GM21737 (cell line): ENCODE results near the gene SCAMP4.
"Not testable (repeated sequence)": the region's sequence is repeated elsewhere in the genome, so short reads cannot be mapped to it uniquely, and the experiment has no call there.

Experiments
- ATAC-seq: cut with Tn5 transposase; IDR thresholded peaks from one replicate; pipeline ENCODE4 v1.9.1; 2021; ENCODE audit warnings: mild to moderate bottlenecking, moderate library complexity; ENCODE audit not compliant: unreplicated experiment

SCAMP4 gene

DNA sequence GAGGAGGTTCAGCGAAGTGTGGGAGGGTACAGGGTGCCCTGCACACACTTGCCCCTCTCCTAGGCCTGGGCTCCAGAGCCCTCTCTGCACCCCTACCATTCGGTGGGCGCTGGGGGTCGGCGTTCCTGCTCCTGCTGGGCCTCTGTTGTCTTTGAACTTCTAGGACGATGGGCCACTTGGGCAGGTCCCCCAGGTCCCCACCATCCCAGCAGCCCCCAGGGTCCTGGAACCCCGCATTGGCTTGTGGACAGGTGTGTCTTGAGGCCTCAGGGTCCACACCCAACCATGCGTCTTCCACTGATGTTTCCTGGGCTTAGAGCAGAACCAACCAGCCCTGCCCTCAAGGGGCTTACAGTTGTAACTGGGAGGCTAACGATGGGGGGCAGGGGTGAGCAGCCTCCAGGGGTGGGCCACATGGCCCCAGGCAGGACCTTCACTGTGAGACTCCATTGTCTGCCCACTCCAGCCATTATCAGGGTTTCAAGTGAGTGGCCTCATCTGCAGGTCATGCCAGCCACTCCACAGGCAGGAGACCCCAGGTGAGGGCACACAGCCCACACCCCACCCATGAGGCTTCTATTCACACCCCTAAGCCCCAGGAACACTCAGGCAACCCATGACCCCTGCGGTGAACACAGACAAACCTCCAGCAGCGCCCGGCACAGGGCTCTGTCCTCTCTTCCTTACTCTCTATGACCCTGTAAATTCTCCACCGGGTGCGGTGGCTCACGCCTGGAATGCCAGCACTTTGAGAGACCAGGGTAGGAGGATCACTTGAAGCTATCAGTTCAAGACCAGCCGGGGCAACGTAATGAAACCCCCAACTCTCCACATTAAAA is 39.8 kb upstream of the SCAMP4 start:
- no peak for ATAC-seq

DNA sequence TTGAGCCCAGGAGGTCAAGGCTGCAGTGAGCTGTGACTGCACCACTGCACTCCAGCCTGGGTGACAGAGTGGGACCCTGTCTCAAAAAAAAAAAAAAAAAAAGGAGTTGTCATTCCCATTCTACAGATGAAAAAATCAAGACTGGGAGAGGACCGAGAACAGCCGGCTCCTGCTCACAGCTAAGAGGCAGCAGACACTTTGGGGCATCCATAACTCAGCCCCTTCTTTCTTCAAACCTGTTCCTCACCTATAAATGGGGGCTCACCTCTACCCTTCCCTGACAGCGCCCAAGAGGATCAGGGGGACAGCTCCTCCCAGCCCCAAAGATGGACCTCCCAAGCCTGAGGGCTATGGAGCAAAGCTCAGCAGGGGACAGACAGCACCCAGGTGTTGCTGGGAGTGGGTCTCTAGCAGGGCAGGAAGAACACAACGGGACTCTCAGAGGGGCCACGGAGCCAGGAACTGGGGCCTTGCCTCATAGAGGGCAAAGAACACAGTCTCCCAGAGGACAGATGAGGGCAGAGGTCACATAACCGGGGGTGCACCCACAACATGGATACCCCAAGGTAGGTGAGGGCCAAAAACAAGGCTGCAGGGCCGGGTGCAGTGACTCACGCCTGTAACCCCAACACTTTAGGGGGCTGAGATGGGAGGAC is 38.4 kb upstream of the SCAMP4 start:
- ATAC-seq = no peak

DNA sequence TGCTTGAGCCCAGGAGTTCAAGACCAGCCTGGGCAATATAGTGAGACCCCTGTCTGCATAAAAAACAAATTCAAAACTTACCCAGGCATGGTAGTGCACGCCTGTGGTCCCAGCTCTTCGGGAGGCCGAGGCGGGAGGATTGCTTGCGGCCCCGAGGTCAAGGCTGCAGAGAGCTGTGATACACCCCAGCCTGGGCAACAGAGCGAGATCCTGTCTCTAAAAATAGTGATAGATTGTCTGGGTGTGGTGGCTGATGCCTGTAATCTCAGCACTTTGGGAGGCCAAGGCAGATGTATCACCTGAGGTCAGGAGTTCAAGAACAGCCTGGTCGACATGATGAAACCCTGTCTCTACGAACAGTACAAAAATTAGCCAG is 37.9 kb upstream of the SCAMP4 start:
- no peak for ATAC-seq

DNA sequence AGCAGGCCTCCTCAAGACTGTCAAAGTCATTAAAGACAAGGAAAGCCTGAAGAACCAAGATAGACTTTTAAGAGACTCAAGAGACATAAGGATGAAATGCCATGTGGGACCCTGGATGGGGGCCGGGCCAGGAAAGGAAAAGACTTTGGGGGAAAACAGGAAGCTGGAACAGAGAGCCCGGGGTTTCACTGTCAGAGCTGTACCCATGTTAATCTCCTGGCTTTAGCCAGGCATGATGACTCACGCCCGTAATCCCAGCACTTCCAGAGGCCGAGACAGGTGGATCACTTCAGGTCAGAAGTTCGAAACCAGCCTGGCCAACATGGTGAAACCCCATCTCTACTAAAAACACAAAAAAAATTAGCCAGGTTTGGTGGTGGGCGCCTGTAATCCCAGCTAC is 36.2 kb upstream of the SCAMP4 start:
- ATAC-seq = no peak

DNA sequence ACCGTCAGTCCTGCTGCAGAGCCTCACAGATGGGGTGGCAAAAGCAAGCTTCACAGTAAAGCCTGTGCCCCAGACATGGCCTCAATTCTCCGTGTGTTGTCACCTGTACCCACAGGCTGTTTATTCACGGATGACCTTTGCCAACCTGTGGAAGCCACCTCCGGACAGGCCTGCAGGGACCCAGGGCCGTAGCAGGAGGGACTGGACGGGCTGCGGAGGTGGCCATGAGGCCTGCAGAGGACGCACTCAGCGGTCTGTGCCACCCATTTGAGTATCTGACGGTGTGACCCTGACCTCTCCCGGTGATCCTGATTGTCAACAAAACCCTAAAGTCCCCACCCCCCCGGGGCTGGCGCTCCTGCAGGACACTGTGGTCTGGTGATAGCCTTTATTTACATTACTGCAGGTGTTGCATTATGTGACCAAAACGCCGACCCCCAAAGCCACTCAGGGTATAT is 34.0 kb upstream of the SCAMP4 start:
- ATAC-seq = no peak

DNA sequence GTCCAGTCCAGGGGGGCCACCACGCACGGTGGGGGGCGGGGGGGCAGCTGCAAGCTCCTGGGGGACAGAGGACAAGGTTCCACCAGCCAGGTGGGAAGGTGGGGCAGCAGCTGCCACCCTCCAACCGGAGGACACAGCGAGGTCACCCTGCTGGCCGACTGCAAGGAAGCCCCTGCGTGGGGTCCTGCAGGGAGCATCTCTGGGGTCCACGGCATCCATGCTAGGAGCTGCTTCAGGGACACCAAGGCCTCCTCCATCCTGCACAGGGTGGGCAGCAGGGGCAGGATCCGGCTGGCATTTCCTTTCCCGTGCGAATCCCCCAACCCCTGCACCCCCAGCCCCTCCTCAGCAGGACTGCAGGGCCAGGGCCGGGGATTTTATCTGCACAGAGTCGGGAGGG is 33.6 kb upstream of the SCAMP4 start:
- no peak for ATAC-seq

DNA sequence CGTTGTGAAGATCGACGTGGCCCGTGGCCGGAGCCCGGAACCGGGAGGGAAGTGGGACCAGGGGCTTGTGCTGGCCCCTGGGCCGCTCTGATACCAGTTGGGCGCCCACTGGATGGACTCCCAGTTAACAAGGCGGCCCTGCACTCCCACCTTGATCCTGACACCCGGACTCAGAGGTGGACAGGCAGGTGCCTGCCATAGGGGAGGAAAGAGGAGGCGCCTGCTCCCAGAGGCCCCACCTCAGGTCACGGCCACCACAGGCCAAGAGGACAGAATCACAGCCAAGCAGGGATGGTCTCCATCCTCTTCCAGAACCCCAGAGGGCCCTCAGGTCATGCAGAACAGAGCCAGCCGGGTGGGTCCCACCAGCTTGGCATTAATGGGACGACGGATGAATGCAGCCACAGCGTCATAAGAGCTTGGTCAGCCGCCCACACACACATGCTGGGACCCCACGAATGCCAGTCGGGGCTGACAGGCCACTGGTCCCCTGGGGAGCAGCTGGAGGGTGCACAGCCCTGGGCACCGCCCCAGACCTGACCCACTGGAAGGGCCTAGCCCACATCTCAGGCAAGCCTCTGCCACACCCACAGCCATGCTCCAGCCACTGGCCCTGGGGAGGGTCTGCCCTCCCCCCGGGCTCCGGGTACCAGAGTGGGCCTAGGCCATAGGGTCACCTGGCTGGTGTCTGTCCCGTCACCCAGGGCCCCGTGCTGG is 32.2 kb upstream of the SCAMP4 start:
- ATAC-seq = no peak

DNA sequence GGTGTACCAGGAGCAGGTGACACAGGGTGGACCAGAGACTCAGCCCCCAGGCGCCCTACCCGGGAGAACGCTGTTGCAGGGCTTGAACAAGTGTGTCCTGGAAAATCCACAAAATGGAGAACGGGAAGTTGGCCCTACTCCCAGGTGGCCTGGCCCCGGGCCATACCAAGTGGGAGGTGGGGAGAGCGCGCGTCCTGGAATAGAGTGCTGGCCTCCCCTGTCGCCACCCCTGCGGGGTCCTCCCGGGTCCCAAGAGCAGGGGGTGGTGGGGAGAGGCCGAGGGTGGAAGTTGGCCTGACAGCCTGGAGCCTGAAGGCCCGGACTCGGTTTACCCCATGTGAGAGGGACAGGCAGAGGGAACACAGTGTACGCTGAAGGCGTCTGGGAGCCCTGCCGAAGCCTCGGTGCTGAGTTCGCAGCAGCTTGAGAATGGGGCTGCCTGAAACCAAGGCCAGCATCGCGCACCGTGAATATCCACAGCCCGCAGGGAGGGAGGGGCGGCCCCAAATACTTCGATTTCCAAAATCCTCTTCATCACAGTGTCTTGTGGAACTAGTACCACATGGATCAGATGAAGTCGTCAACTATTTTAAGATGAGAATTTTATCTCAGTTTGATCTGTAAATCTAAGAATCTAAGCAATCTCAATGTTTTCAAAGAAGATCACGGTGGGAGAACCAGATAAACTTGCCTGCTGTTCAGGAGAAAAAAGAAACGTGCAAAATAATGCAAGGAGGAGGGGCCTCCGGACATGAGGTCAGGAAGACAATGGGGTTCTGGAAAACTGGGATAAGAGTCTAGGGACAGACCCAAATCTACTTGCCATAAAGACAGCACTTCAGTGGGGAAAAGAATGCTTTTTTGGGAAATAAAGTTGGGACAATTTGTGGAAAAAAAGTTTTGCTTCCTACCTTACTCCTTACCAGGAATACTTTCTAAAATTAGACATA is 31.4 kb upstream of the SCAMP4 start:
- no peak for ATAC-seq

DNA sequence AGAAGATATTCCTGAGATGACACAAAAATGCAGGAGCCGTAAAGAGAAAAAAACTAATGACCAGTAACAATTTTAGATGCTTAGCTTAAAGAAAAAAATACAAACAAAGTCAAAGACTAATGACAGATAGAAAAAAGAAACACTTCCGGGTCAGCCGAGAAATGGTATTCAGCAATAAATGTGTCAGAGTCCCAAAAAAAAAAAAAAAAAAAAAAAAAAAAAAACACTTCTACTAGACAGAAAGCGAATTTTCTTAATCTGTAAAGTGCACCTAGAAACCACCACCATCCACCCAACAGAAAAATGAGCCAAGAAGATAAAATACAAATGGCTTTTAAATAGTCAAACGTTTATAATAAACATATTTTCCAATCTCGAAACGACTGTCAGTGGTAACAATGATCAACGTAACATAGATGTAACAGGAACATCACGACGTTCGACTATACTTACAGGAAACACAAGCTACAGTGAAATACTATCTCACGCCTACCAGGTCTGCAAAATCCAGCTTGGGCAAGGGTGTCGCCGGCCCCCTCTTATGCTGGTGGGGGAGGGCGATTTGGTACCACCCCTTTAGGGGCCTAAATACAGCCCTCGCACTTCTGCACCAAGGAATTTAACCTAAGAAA is 30.5 kb upstream of the SCAMP4 start:
- ATAC-seq = no peak

DNA sequence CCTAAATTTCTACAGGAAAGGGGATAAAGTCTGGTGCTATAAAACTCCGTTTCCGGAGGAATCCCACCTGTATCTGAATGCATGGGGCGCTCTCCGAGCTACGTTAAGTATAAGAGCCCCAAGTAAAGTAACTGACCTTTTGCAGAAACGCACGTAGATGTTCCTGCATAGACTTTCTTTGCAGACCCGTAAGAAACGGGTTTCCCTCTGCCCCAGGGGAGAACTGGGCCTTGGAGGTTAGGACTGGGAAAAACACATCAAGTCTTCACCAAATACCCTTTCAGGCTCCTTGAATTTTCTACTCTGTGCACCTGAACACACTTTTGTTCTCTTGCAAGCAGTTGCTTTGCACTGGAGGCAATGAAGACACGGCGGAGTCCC is 29.9 kb upstream of the SCAMP4 start:
- not testable (repeated sequence) for ATAC-seq

DNA sequence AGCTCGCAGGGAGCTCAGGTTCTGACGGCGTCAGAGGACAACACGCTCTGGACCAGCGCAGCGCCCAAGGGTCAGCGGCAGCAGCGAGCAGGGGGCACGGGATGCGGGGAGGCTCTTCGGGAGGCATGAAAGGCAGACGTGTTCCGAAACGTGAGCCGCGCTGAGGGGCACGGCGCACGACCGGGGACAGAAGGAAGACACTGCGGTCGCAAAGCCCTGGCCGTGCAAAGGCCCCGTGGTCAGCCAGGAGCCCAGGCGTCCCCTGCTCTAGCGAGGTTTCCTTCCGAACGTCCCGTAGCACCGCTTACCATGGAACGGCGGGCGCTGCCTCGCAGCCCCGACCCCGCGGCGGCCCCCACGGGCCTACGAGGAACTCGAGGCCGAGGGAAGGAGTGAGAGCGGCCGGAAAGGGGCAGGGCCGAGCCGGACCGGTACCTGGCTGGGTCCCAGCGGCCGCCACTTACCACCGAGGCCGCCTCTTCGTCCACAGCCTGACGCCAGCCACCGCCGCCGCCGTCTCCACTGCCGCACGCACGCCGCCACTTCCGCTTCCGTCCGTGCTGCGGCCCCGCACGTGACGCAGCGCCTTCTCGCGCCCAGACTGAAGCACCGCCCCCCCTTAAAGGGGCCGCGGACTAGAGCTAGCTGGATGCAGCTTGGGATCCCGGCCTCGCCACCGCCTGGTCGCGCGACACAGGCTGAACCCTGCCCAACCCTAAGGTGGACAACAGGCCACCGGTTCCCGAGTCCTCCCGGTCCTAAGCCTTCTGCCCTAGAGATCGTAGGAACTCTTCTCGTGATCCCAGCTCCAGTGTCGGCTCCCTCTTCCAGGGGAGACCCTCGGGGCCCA is 29.3 kb upstream of the SCAMP4 start:
- ATAC-seq = peak; percentile 74

DNA sequence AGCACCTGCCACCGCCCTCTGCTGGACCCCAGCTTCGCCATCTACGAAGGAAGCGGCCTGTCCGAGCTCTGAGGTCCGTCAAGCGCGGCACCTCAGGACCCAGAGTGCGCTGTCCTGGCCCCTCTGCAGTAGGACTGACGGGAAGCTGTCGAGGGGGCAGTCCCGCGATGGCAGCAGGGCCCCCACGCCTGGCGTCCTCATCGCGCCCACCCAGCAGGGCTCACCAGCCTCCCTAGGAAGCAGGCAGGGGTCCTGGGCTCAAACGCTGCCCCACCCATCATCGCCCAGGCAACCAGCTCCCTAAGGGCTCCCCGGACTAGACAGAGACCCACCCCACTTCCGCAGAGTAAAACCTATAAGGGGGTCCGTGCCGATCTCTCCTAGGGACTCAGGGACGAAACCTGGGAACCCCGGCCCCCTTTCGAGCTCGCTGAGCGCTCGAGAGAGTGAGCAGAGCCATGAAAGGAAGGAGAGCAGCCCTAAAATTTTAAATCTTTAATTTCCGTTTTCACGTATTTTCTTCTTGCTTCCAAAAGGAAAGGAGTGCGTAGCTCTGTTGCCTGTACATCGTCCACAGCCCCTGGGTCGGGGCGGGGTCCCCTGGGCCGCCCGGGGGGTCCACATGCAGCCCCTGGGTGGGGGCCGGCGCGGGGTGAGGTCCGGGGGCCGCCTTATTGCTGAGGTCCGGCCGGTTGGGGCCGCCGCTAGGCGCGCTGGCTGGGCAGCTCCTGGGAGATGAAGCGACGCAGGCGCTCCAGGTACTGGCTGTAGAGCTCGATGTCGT is 28.5 kb upstream of the SCAMP4 start:
- peak; percentile 13 for ATAC-seq

DNA sequence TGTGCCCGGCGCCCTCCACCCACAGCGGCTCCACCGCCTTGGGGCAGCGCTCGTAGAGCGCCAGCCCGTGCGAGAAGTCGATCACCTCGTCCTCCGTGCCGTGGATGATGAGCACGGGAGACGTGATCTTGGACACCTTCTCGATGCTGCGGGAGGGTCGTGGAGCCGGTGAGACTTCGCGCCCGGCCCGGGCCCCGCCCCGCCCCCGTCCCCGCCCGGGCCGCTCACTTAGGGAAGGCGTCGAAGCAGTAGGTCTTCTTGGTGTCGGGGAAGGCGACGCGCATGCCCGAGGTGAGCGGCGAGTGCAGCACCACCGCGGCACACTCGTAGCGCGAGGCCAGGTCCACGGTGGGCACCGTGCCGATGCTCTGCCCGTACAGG is 27.9 kb upstream of the SCAMP4 start:
- ATAC-seq = not testable (repeated sequence)

DNA sequence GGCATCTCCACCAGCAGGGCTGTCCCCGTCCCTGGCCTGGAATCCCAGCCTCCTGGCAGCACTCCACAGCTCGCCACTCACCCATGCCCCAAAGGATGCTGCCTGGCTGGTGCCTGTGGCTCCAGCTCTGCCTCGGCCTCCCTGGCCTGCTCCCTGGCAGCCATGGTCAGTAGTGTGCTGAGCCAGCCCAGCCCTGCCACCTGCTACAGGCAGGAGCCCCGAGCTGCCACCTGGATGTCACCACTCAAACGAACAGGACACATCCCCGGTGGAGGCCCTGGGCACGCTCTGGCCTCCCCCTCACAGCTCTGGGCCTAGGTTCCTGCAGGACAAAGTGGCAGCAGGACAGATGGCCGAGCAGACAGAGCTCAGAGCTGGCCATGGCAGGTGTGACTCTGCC is 26.6 kb upstream of the SCAMP4 start:
- not testable (repeated sequence) for ATAC-seq

DNA sequence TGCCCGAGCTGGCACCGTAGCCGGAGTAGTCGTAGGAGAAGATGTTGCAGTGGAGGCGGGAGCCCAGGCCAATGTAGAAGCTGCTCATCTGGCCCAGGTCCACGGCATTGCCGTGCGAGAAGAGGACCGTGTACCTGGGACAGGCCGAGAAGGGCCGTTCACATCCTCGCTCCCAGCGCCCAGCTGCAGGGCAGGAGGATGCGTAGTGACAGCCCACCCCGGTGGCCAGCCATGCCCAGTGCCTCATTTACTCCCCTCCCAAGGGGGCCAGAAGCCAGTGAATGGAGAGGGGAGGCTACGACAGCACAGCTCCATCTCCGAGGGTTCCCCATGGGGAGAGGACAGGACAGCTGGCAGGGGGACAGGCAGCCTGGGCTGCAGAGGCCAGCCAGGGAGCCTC is 25.2 kb upstream of the SCAMP4 start:
- not testable (repeated sequence) for ATAC-seq

DNA sequence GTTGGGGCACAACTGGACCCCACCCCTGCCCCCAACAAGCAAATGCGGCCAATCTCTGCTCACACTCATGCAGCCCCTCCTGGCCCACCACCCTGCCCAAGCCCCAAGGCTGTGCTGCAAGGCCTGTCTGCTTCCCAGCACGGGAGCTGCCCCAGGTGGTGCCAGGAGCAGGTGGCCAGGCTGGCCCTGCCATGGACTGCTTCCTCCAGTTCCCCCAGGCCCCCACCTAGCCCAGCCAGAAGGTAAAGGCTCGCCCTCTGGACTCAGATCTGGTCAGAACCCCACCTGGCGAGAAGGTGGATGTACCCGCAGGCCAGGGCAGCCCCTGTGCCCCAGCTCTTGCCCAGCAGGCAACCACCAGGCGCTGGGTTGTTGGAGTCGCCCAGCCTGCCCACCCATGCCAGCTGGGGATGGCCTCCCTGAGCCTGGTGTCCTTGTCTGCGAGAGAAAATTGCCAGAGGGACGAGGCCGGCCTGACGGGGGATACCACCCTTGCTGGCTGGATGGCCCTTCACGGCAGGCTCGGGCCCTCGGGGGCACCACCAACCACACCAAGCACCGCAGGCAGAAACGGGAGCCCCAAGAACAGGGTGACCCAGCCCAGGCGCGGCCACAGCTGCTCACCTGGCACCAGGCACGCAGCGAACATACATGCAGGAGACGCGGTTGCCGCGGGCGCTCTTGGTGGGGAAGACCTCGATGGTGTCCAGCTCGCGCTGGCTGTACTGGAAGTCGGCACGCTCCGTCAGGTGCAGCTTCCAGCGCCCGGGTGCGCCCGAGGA is 24.4 kb upstream of the SCAMP4 start:
- ATAC-seq = no peak

DNA sequence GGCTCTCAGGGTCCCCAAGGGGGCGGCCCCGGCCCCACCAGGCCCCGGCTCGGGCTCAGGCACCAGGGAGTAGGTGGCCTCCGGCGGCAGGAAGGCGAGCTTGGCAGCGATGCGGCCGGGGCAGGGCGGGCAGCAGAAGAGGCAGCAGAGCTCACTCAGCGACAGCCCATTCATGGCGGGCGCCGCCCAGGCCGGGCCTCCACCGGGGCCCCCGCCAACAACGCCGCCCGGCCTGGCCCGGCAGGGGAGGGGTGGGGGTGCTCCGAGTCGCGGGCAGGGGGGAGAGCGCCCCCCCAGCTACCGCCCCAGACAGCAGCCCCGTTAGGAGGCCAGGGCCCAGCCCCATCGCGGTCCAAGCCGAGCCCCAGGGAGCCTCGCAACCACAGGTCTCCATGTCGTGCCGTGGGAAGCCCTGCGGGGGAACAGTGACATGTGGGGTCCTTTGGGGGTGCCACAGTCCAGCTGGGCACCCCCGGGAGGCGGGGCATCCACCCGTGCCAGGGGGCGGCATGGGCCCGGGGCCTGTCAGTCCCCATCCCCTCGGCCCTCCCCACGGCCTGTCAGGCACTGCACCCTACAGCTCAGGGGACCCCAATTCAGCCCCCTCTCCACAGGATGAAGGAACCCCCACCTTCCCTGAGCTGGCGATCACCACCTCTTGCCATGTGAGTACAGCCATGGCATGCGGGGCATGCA is 23.7 kb upstream of the SCAMP4 start:
- not testable (repeated sequence) for ATAC-seq
